Body of pancreas (tissue), 4 donors: Measurements from ENCODE around the gene USP21. TPM values are rescaled to one million over a fixed set of nuclear protein-coding genes. Genes with fewer than 3 reads are reported as not detected.
A peak's percentile ranks its signal among the peaks of the same experiment; 100 is the strongest.

Experiments used
- ATAC-seq: fragments of 150-250 bp; one replicate; pipeline ENCODE4 v1.9.1; 2016
- DNase-seq, 4 donors: peaks; one replicate each; pipeline ENCODE4 v3.0.0-alpha.2; 2019
- H3K27ac ChIP-seq, 4 donors: fragments of 200-600 bp; sonication (generic); 1 replicate in 3 of 4; 2 replicates in 1 of 4; pipeline versions ENCODE4 v1.5.1 to v1.6.1; 2016 to 2019; ENCODE audit warnings: mild to moderate bottlenecking in 1 of 4, mixed read lengths in 1 of 4, moderate library complexity in 1 of 4
- H3K27me3 ChIP-seq, 2 donors: fragments of 200-600 bp; sonication (generic); one replicate each; pipeline ENCODE4 v1.6.0; 2016; ENCODE audit warnings: mild to moderate bottlenecking in 1 of 2
- H3K36me3 ChIP-seq, 2 donors: fragments of 200-600 bp; sonication (generic); replicated peaks in 1 of 2; 2 replicates each; pipeline ENCODE4 v1.5.1; 2016; ENCODE audit warnings: low read depth in 2 of 2; ENCODE audit not compliant: insufficient read depth in 1 of 2
- H3K4me1 ChIP-seq: fragments of 200-600 bp; sonication (generic); one replicate; pipeline ENCODE4 v1.6.0; 2016
- H3K4me3 ChIP-seq, 2 donors: fragments of 200-600 bp; sonication (generic); 1 replicate in 1 of 2; 2 replicates in 1 of 2; pipeline ENCODE4 v1.5.1; 2016 to 2019
- H3K9me3 ChIP-seq, 3 donors: fragments of 200-600 bp; sonication (generic); 1 replicate in 2 of 3; 2 replicates in 1 of 3; pipeline ENCODE4 v1.5.1; 2016
- POLR2A ChIP-seq, 3 donors: fragments of 450-650 bp; IDR thresholded peaks; one replicate each; pipeline ENCODE4 v1.6.1; 2016; ENCODE audit warnings: antibody characterized with exemption in 3 of 3, mild to moderate bottlenecking in 2 of 3
- WGBS, 2 donors: methylation state at CpG; one replicate each; pipeline ENCODE4 v1.1.5; 2017; 5-methylcytosine and 5-hydroxymethylcytosine counted together
- intact Hi-C: fragments of 100-400 bp; cut with DNase I; formaldehyde crosslinking; loops from one replicate; pipeline ENCODE4 v1.15.1; 2023
- total RNA-seq, 2 donors: library from RNA; depleted of rRNA; stranded (reverse); fragments of >200 nt; gene quantifications; one replicate each; pipeline ENCODE4 v1.1.0, GENCODE V29; 2016
- TF ChIP-seq, protein P1 (sequence below), 7 experiments: fragments of 450-650 bp in 4 of 7; fragments of 200-600 bp in 3 of 7; sonication (generic) in 3 of 7; IDR thresholded peaks; one replicate each; pipeline ENCODE4 v1.5.1; 2016 to 2019; ENCODE audit warnings: antibody characterized with exemption in 7 of 7

Gene USP21
- total RNA-seq, 2 donors from 2014 or later = 17.8 to 21.0 TPM

DNA sequence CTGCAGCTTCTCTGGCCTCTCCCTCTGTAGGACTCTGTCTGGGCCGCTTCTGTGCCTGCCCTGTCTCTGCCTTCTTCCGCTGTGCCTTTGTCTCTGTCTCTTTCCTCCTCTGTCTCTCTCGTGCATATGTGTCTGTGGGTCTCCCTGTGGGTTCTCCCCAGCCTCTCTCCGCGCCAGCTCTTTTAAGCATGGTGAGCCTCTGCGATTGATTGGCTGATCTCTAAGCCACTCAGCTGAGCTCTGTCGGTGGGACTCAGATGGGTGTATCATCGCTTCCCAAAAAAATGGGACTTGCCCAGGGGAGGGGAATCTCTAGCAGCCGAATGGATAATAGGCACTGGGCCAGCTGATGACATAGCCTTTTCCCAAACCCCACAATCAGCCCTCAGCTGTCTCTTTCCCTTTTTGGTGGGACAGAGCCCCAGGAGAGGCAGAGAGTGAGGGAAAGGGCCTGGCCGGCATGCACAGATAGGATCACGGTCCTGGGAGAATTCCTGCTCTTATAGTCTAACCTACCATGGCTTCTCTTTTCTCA lies 39.7 kb downstream of the USP21 start, which contains the start of gene ADAMTS4:
TSS of gene ADAMTS4 (minus strand) at position 158 of the 535 bp plus-strand sequence. CDS start 427 bp downstream, outside the sequence.
- H3K4me1 ChIP-seq = peaks cover 24% of the 10 kb centered on the region
- TF ChIP-seq, protein P1, sequence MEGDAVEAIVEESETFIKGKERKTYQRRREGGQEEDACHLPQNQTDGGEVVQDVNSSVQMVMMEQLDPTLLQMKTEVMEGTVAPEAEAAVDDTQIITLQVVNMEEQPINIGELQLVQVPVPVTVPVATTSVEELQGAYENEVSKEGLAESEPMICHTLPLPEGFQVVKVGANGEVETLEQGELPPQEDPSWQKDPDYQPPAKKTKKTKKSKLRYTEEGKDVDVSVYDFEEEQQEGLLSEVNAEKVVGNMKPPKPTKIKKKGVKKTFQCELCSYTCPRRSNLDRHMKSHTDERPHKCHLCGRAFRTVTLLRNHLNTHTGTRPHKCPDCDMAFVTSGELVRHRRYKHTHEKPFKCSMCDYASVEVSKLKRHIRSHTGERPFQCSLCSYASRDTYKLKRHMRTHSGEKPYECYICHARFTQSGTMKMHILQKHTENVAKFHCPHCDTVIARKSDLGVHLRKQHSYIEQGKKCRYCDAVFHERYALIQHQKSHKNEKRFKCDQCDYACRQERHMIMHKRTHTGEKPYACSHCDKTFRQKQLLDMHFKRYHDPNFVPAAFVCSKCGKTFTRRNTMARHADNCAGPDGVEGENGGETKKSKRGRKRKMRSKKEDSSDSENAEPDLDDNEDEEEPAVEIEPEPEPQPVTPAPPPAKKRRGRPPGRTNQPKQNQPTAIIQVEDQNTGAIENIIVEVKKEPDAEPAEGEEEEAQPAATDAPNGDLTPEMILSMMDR (IDR thresholded peaks at IDR 0.05) = no peak
- TF ChIP-seq POLR2A (IDR thresholded peaks at IDR 0.05) = peak in 2 of 3 donors; percentile 69 to 83
- ATAC-seq (no peak), DNase-seq (peak in 3 of 4 donors; percentile 43 to 58 (median 54))
- H3K36me3 ChIP-seq = no peaks in the 10 kb centered on the region
- no peak within 1 kb of the TSS for H3K4me3 ChIP-seq
- H3K27ac ChIP-seq = peak within 1 kb of the TSS; percentile 16 to 96 (median 58)
- H3K9me3 ChIP-seq = no peaks in the 10 kb centered on the region
- no peaks in the 10 kb centered on the region for H3K27me3 ChIP-seq
- intact Hi-C loops = no loop called here
- WGBS, 2 donors = 73 to 75% methylated on average over 11 of the region's 11 CpGs

DNA sequence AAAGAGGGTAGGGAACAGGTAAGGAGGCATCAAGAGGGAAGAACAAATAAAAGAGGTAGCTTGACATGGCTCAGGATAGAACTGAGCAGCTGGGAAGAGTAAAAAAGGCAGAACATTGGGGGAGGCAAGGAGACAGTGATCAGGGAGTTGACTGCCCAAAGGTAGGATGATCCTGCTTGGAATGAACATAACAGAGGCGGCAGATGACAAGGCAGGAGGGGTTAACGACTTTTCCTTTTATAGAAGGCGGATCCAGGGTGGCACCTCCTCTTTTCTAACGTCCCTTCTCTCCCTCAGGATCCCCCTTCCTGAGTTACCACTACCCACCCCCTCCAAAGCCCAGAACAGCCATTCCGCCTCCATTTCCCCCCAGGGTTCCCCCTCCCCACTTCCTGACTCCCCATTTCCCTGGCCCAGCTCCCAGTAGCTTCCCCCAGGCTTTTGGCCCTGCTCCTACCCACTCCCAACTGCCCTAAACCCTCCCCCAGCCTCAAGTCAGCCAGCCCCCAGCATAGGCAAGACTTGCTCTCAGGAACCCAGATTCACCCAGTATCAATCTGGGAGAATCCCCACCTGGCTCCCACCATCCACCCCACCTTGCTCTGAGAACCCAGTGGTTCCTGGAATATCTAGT lies 40.3 kb downstream of the USP21 start:
- Histone ChIP-seq H3K27ac (peak overlapping the region; percentile 24 to 96 (median 92)), H3K4me3 (no peak overlapping the region), H3K4me1 (peaks cover 31% of the 10 kb centered on the region), H3K9me3 (no peaks in the 10 kb centered on the region), H3K27me3 (no peaks in the 10 kb centered on the region), H3K36me3 (peaks cover 0 to 4% of the 10 kb centered on the region in 2 donors)
- DNase-seq (no peak), ATAC-seq (no peak)
- WGBS, 2 donors = 64 to 77% methylated on average over 5 of the region's 5 CpGs
- intact Hi-C loops = no loop called here
- TF ChIP-seq POLR2A (IDR thresholded peaks at IDR 0.05) = no peak
- TF ChIP-seq, protein P1 (IDR thresholded peaks at IDR 0.05) = no peak

DNA sequence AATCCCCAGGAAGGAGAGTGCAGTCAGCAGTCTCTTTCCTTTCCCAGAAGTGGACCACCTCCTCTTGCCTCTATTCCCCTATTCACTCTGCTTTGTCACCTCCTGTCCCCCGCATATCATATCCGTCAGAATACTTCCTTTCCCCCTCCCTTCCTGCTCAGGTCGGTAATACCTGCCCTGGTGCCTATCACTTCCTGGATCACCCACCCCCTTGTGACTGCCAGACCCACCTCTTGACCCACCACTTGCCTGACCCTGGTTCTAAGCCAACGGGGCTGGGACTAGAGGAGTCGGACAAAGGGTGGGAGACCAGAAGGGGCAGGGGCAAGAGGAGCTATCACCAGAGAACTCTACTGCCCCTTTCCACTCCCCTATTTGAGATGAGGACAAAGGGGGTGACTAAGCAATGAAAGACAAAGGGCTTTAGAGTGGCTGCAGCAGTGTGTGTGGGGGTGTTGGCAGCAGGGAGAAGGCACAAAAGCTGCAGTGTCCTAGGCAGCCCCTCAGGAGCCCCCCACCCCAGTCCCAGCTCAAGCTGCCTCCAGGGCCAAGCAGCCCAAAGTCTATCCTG lies 41.2 kb downstream of the USP21 start:
- WGBS, 2 donors = 69 to 76% methylated on average over 5 of the region's 5 CpGs
- no peaks in the 10 kb centered on the region for H3K9me3 ChIP-seq
- peak overlapping the region; percentile 88 to 96 (median 92) for H3K27ac ChIP-seq
- ATAC-seq (no peak), DNase-seq (no peak)
- no peak overlapping the region for H3K4me3 ChIP-seq
- H3K36me3 ChIP-seq = peaks cover 0 to 4% of the 10 kb centered on the region in 2 donors
- H3K4me1 ChIP-seq = peaks cover 32% of the 10 kb centered on the region
- intact Hi-C loops = no loop called here
- TF ChIP-seq, protein P1 (IDR thresholded peaks at IDR 0.05) = no peak
- TF ChIP-seq POLR2A (IDR thresholded peaks at IDR 0.05) = no peak
- H3K27me3 ChIP-seq = no peaks in the 10 kb centered on the region

DNA sequence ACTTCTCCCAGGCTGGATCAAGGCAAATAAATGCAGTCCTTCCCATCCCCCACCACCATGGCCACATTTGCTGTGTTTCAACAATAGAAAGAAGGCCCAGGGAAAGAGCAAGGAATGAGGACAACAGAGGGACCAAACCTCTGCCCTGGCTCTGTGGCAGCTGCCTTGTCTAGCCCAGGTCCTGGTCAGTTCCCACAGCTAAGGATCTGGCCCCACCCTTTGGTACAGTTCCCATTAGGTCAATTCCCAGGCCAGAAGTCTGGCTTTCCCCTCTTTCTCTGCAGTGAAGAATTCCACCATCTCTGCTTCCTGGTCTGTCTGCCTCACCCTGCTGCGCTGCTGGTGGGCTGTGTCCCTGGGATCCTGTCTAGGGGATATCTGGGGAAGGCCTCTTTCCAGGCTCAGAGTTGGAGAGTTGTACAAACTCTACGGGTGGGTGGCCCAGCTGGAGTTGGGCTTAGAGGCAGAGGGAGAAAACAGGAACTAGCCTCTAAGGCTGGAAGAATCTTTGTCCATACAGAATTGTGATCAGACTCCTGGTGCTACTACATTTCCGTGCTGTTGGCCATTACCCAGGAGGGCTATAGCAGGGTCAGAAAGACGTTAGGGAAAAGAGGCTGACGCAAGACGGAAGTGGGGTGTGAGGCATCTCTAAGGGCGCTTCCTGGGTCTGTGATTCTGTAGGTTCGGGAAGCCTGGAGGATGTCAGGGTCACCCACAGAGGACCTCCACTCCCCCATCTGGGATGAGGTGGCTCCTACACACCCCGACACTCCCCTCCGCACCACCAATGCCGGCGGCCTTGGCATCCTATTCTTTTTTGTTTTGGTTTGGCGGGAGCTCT lies 41.9 kb downstream of the USP21 start:
- 72 to 77% methylated on average over 13 of the region's 13 CpGs for WGBS, 2 donors
- intact Hi-C loops = no loop called here
- H3K4me1 ChIP-seq = peaks cover 32% of the 10 kb centered on the region

More for the DNA sequence above, 41.9 kb downstream of the USP21 start:
- peak; percentile 2 for ATAC-seq
- peak in 1 of 3 donors; percentile 4 for TF ChIP-seq POLR2A (IDR thresholded peaks at IDR 0.05)
- TF ChIP-seq, protein P1 (IDR thresholded peaks at IDR 0.05) = no peak
- Histone ChIP-seq H3K9me3 (no peaks in the 10 kb centered on the region), H3K36me3 (peaks cover 0 to 4% of the 10 kb centered on the region in 2 donors), H3K27ac (peak overlapping the region; percentile 88 to 96 (median 92)), H3K27me3 (no peaks in the 10 kb centered on the region), H3K4me3 (no peak overlapping the region)
- DNase-seq = peak in 3 of 4 donors; percentile 26 to 55 (median 53)
